WTC11 (cell line): ENCODE measurements around the gene ALCAM. TPM values are rescaled to one million over a fixed set of nuclear protein-coding genes. Genes with fewer than 3 reads are reported as not detected.

Source experiments
- ATAC-seq: fragments of 200-7000 bp; cut with Tn5 transposase; 2 replicates; pipeline ENCODE4 v1.10.0; 2021; ENCODE audit warnings: mild to moderate bottlenecking, moderate library complexity
- CTCF ChIA-PET: fragments of 300-600 bp; sonication (Branson Sonifier 250); formaldehyde crosslinking; loops from one replicate; lab custom pipeline; 2021; ENCODE audit warnings: antibody characterized with exemption; lab: Charles Lee
- POLR2A ChIA-PET: fragments of 350-600 bp; sonication (Branson Sonifier 250); formaldehyde crosslinking; loops from one replicate; lab custom pipeline; 2021; ENCODE audit warnings: antibody characterized with exemption; lab: Charles Lee
- DNase-seq: peaks from one replicate; pipeline ENCODE4 v3.0.0; 2021; ENCODE audit warnings: low spot score
- H3K27ac Mint-ChIP-seq: 2 replicates; pipeline ENCODE4 v1.8.0; 2021; ENCODE audit warnings: mixed read lengths
- H3K27me3 Mint-ChIP-seq: 2 replicates; pipeline ENCODE4 v1.8.0; 2021; ENCODE audit warnings: low read depth, mild to moderate bottlenecking, moderate library complexity, mixed read lengths
- H3K36me3 Mint-ChIP-seq: 2 replicates; pipeline ENCODE4 v1.8.0; 2021; ENCODE audit warnings: mixed read lengths
- H3K4me1 Mint-ChIP-seq: 2 replicates; pipeline ENCODE4 v1.8.0; 2022; ENCODE audit warnings: mixed read lengths
- H3K4me3 Mint-ChIP-seq: 2 replicates; pipeline ENCODE4 v1.8.0; 2021; ENCODE audit warnings: mild to moderate bottlenecking, moderate library complexity, mixed read lengths
- H3K9me3 Mint-ChIP-seq: 2 replicates; pipeline ENCODE4 v1.8.0; 2021; ENCODE audit warnings: mixed read lengths
- CREB1 ChIP-seq: sonication (generic); formaldehyde crosslinking; IDR thresholded peaks from 2 replicates; pipeline ENCODE4 v1.8.0; 2023; ENCODE audit warnings: mild to moderate bottlenecking, missing genetic modification reagents
- CREM ChIP-seq: sonication (generic); formaldehyde crosslinking; IDR thresholded peaks from 2 replicates; pipeline ENCODE4 v1.8.1; 2022; ENCODE audit warnings: mild to moderate bottlenecking, missing genetic modification reagents, moderate library complexity
- ELF4 ChIP-seq: sonication (generic); formaldehyde crosslinking; IDR thresholded peaks from 2 replicates; pipeline ENCODE4 v1.8.1; 2022; ENCODE audit warnings: low read depth, mild to moderate bottlenecking, moderate library complexity, missing genetic modification reagents
- MYBL2 ChIP-seq: sonication (generic); formaldehyde crosslinking; IDR thresholded peaks from 2 replicates; pipeline ENCODE4 v1.8.1; 2023; ENCODE audit warnings: mild to moderate bottlenecking, moderate library complexity, missing genetic modification reagents
- NFE2L1 ChIP-seq: sonication (generic); formaldehyde crosslinking; IDR thresholded peaks from 2 replicates; pipeline ENCODE4 v1.8.1; 2023; ENCODE audit warnings: missing genetic modification reagents
- NFYB ChIP-seq: sonication (generic); formaldehyde crosslinking; conservative IDR thresholded peaks from 2 replicates; pipeline ENCODE4 v1.8.0; 2022; ENCODE audit warnings: low read depth, missing genetic modification reagents
- RELA ChIP-seq: sonication (generic); formaldehyde crosslinking; IDR thresholded peaks from 2 replicates; pipeline ENCODE4 v1.8.1; 2022; ENCODE audit warnings: missing genetic modification reagents, mild to moderate bottlenecking, borderline replicate concordance
- SMAD3 ChIP-seq: sonication (generic); formaldehyde crosslinking; IDR thresholded peaks from 2 replicates; pipeline ENCODE4 v1.8.0; 2022; ENCODE audit warnings: missing genetic modification reagents, mild to moderate bottlenecking, borderline replicate concordance
- SP1 ChIP-seq: sonication (generic); formaldehyde crosslinking; conservative IDR thresholded peaks from 2 replicates; pipeline ENCODE4 v1.8.1; 2022; ENCODE audit warnings: missing genetic modification reagents
- TEAD4 ChIP-seq: sonication (generic); formaldehyde crosslinking; IDR thresholded peaks from 2 replicates; pipeline ENCODE4 v1.8.0; 2022; ENCODE audit warnings: mild to moderate bottlenecking, missing genetic modification reagents
- ZNF263 ChIP-seq: sonication (generic); formaldehyde crosslinking; IDR thresholded peaks from 2 replicates; pipeline ENCODE4 v1.8.1; 2022; ENCODE audit warnings: low read depth, mild to moderate bottlenecking, moderate library complexity, missing genetic modification reagents
- ZNF423 ChIP-seq: fragments of 250-450 bp; sonication (Bioruptor Pico); IDR thresholded peaks from 2 replicates; pipeline ENCODE4 v2.1.2; 2022; ENCODE audit warnings: mild to moderate bottlenecking, moderate library complexity
- ZNF671 ChIP-seq: fragments of 250-450 bp; sonication (Bioruptor Pico); IDR thresholded peaks from 2 replicates; pipeline ENCODE4 v1.8.0; 2021; ENCODE audit warnings: mild to moderate bottlenecking
- total RNA-seq: library from RNA; stranded (reverse); gene quantifications from 3 replicates; pipeline ENCODE4 v1.2.3, GENCODE V29; 2021
- TF ChIP-seq, protein P1 (sequence below): sonication (generic); formaldehyde crosslinking; IDR thresholded peaks from 2 replicates; pipeline ENCODE4 v1.8.0; 2022; ENCODE audit warnings: mild to moderate bottlenecking, missing genetic modification reagents
- TF ChIP-seq, protein P2 (sequence below): fragments of 200-600 bp; IDR thresholded peaks from 2 replicates; pipeline ENCODE4 v1.8.0; 2022; ENCODE audit warnings: antibody characterized with exemption
- TF ChIP-seq, protein P3 (sequence below): fragments of 250-450 bp; sonication (Bioruptor Pico); IDR thresholded peaks from 2 replicates; pipeline ENCODE4 v1.8.0; 2021; ENCODE audit warnings: mild to moderate bottlenecking
- TF ChIP-seq, protein P4 (sequence below): sonication (generic); formaldehyde crosslinking; IDR thresholded peaks from 2 replicates; pipeline ENCODE4 v1.8.0; 2023; ENCODE audit warnings: mild to moderate bottlenecking, missing genetic modification reagents
- TF ChIP-seq, protein P5 (sequence below): sonication (generic); formaldehyde crosslinking; IDR thresholded peaks from 2 replicates; pipeline ENCODE4 v1.8.0; 2022; ENCODE audit warnings: mild to moderate bottlenecking, missing genetic modification reagents
- TF ChIP-seq, protein P6 (sequence below): sonication (generic); formaldehyde crosslinking; conservative IDR thresholded peaks from 2 replicates; pipeline ENCODE4 v1.8.1; 2023; ENCODE audit warnings: mild to moderate bottlenecking, low read depth, missing genetic modification reagents, moderate library complexity
- TF ChIP-seq, protein P7 (sequence below): sonication (generic); formaldehyde crosslinking; IDR thresholded peaks from 2 replicates; pipeline ENCODE4 v1.8.1; 2022; ENCODE audit warnings: mild to moderate bottlenecking, missing genetic modification reagents, moderate library complexity, borderline replicate concordance

The ALCAM gene
- total RNA-seq, 1 experiment from 2014 or later: 30.7 TPM

DNA sequence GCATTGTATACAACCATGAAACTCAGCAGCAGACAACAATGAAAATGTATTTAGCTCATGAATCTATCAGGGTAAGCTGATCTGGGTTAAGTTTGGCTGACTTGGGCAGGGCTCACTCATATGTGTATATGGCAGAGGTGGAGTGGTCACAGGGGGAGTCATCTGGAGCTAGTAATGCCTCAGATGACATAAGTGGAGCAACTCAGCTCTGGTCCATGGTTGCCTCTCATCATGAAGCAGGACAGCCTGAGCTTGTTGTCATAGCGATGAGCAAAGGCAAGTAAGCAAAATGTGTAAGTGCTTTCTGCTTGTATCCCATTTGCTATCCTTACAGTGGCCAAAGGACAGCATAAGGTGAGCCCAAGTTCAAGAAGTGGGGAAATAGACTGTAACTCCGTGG is 64.5 kb downstream of the ALCAM start:
- Mint-ChIP-seq H3K9me3 (peaks cover 10% of the 10 kb centered on the region), H3K36me3 (peaks cover 8% of the 10 kb centered on the region), H3K27me3 (no peaks in the 10 kb centered on the region), H3K4me1 (peaks cover 15% of the 10 kb centered on the region), H3K4me3 (no peak overlapping the region)
- ChIA-PET CTCF (no interaction called here), POLR2A (no interaction called here)
- DNase-seq: no peak
- no peak for ATAC-seq
- TF ChIP-seq SMAD3 (CRISPR knock-in tag) (no peak), ZNF263 (no peak), TEAD4 (CRISPR knock-in tag) (no peak)
- TF ChIP-seq, protein P1, sequence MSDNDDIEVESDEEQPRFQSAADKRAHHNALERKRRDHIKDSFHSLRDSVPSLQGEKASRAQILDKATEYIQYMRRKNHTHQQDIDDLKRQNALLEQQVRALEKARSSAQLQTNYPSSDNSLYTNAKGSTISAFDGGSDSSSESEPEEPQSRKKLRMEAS (CRISPR knock-in tag): no peak
- TF ChIP-seq, protein P2, sequence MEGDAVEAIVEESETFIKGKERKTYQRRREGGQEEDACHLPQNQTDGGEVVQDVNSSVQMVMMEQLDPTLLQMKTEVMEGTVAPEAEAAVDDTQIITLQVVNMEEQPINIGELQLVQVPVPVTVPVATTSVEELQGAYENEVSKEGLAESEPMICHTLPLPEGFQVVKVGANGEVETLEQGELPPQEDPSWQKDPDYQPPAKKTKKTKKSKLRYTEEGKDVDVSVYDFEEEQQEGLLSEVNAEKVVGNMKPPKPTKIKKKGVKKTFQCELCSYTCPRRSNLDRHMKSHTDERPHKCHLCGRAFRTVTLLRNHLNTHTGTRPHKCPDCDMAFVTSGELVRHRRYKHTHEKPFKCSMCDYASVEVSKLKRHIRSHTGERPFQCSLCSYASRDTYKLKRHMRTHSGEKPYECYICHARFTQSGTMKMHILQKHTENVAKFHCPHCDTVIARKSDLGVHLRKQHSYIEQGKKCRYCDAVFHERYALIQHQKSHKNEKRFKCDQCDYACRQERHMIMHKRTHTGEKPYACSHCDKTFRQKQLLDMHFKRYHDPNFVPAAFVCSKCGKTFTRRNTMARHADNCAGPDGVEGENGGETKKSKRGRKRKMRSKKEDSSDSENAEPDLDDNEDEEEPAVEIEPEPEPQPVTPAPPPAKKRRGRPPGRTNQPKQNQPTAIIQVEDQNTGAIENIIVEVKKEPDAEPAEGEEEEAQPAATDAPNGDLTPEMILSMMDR: no peak
- TF ChIP-seq, protein P3, sequence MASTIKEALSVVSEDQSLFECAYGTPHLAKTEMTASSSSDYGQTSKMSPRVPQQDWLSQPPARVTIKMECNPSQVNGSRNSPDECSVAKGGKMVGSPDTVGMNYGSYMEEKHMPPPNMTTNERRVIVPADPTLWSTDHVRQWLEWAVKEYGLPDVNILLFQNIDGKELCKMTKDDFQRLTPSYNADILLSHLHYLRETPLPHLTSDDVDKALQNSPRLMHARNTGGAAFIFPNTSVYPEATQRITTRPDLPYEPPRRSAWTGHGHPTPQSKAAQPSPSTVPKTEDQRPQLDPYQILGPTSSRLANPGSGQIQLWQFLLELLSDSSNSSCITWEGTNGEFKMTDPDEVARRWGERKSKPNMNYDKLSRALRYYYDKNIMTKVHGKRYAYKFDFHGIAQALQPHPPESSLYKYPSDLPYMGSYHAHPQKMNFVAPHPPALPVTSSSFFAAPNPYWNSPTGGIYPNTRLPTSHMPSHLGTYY: no peak
- TF ChIP-seq, all 79 proteins: peak for 0
- H3K27ac Mint-ChIP-seq: no peak overlapping the region

DNA sequence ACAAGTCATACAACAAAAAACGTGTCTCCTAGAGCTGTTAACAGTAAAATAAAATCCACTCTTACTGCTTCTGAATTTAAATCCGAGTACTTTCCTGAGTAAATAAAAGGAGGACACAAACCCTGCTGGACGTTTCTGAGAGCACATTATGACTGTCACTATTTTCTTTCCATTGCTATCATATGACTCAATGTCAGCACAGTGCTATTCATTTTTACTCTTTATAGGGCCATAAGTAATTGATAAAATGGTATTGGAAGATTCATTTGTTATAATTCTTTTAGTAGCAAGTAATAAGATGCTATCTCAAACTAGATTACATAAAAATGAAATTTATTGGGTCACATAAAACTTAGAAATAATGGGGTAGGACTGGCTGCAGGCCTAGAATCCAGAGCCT is 68.6 kb downstream of the ALCAM start:
- H3K27me3 Mint-ChIP-seq: no peaks in the 10 kb centered on the region
- peaks cover 8% of the 10 kb centered on the region for H3K4me1 Mint-ChIP-seq
- no peak for DNase-seq
- peaks cover 10% of the 10 kb centered on the region for H3K9me3 Mint-ChIP-seq
- H3K4me3 Mint-ChIP-seq: no peak overlapping the region
- CTCF ChIA-PET: no interaction called here
- POLR2A ChIA-PET: no interaction called here
- H3K27ac Mint-ChIP-seq: no peak overlapping the region
- no peak for TF ChIP-seq CREM (CRISPR knock-in tag)
- TF ChIP-seq RELA (CRISPR knock-in tag): no peak
- no peak for TF ChIP-seq ZNF671 (CRISPR knock-in tag)
- no peak for TF ChIP-seq ZNF423 (CRISPR knock-in tag)
- no peak for TF ChIP-seq NFYB
- no peak for TF ChIP-seq CREB1
- no peak for TF ChIP-seq SP1 (CRISPR knock-in tag)
- TF ChIP-seq, protein P1 (CRISPR knock-in tag): no peak
- no peak for TF ChIP-seq ELF4 (CRISPR knock-in tag)
- TF ChIP-seq MYBL2 (CRISPR knock-in tag): no peak
- TF ChIP-seq, protein P4, sequence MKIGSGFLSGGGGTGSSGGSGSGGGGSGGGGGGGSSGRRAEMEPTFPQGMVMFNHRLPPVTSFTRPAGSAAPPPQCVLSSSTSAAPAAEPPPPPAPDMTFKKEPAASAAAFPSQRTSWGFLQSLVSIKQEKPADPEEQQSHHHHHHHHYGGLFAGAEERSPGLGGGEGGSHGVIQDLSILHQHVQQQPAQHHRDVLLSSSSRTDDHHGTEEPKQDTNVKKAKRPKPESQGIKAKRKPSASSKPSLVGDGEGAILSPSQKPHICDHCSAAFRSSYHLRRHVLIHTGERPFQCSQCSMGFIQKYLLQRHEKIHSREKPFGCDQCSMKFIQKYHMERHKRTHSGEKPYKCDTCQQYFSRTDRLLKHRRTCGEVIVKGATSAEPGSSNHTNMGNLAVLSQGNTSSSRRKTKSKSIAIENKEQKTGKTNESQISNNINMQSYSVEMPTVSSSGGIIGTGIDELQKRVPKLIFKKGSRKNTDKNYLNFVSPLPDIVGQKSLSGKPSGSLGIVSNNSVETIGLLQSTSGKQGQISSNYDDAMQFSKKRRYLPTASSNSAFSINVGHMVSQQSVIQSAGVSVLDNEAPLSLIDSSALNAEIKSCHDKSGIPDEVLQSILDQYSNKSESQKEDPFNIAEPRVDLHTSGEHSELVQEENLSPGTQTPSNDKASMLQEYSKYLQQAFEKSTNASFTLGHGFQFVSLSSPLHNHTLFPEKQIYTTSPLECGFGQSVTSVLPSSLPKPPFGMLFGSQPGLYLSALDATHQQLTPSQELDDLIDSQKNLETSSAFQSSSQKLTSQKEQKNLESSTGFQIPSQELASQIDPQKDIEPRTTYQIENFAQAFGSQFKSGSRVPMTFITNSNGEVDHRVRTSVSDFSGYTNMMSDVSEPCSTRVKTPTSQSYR (CRISPR knock-in tag): no peak
- TF ChIP-seq, protein P5, sequence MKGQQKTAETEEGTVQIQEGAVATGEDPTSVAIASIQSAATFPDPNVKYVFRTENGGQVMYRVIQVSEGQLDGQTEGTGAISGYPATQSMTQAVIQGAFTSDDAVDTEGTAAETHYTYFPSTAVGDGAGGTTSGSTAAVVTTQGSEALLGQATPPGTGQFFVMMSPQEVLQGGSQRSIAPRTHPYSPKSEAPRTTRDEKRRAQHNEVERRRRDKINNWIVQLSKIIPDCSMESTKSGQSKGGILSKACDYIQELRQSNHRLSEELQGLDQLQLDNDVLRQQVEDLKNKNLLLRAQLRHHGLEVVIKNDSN (CRISPR knock-in tag): no peak
- no peak for ATAC-seq
- H3K36me3 Mint-ChIP-seq: peaks cover 8% of the 10 kb centered on the region

DNA sequence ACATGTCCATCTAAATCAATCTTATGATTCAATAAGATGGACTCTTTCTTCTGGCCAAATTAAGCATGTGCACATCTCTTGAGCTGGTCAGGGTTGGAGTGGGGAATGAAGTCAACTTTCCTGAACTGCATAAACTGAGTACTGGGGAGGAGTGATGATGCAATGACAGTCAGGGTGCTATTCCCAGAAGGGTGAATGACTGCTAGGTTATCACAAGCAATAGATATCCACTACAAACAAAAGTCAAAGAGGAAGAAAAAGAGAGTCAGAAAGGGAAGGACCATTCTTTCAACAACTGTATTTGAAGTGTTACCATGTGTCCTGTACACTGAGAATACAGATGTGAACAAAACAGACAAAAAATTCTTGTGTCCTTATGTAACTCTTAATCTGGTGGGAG is 70.0 kb downstream of the ALCAM start:
- H3K9me3 Mint-ChIP-seq: peaks cover 10% of the 10 kb centered on the region
- H3K4me1 Mint-ChIP-seq: peaks cover 8% of the 10 kb centered on the region
- POLR2A ChIA-PET: no interaction called here
- H3K27ac Mint-ChIP-seq: no peak overlapping the region
- H3K27me3 Mint-ChIP-seq: no peaks in the 10 kb centered on the region
- peaks cover 8% of the 10 kb centered on the region for H3K36me3 Mint-ChIP-seq
- DNase-seq: no peak
- H3K4me3 Mint-ChIP-seq: no peak overlapping the region
- CTCF ChIA-PET: no interaction called here
- ATAC-seq: no peak
- TF ChIP-seq, protein P6, sequence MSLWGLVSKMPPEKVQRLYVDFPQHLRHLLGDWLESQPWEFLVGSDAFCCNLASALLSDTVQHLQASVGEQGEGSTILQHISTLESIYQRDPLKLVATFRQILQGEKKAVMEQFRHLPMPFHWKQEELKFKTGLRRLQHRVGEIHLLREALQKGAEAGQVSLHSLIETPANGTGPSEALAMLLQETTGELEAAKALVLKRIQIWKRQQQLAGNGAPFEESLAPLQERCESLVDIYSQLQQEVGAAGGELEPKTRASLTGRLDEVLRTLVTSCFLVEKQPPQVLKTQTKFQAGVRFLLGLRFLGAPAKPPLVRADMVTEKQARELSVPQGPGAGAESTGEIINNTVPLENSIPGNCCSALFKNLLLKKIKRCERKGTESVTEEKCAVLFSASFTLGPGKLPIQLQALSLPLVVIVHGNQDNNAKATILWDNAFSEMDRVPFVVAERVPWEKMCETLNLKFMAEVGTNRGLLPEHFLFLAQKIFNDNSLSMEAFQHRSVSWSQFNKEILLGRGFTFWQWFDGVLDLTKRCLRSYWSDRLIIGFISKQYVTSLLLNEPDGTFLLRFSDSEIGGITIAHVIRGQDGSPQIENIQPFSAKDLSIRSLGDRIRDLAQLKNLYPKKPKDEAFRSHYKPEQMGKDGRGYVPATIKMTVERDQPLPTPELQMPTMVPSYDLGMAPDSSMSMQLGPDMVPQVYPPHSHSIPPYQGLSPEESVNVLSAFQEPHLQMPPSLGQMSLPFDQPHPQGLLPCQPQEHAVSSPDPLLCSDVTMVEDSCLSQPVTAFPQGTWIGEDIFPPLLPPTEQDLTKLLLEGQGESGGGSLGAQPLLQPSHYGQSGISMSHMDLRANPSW: no peak
- TF ChIP-seq NFE2L1 (CRISPR knock-in tag): no peak
- TF ChIP-seq, protein P5 (CRISPR knock-in tag): no peak
- TF ChIP-seq, protein P7, sequence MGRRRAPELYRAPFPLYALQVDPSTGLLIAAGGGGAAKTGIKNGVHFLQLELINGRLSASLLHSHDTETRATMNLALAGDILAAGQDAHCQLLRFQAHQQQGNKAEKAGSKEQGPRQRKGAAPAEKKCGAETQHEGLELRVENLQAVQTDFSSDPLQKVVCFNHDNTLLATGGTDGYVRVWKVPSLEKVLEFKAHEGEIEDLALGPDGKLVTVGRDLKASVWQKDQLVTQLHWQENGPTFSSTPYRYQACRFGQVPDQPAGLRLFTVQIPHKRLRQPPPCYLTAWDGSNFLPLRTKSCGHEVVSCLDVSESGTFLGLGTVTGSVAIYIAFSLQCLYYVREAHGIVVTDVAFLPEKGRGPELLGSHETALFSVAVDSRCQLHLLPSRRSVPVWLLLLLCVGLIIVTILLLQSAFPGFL (CRISPR knock-in tag): no peak
